IMR-90 (cell line): ENCODE data around the gene CCSER2. TPM values are rescaled to one million over a fixed set of nuclear protein-coding genes. Genes with fewer than 3 reads are reported as not detected.

Experiments used
- ATAC-seq: fragments of 200-7000 bp; cut with Tn5 transposase; 2 replicates; pipeline ENCODE4 v1.9.1; 2020; ENCODE audit warnings: low read depth, mild to moderate bottlenecking, moderate library complexity
- BruUV-seq: library from RNA; stranded (reverse); fragments of 400-500 nt; replicated peaks from 2 replicates; lab custom pipeline; 2021; lab: Mats Ljungman, UMichigan
- CTCF ChIA-PET: fragments of 300-600 bp; formaldehyde crosslinking; extraction: SDS; loops from one replicate; lab custom pipeline; 2021; ENCODE audit warnings: antibody characterized with exemption; lab: Yijun Ruan, JAX
- POLR2A ChIA-PET: fragments of 300-600 bp; sonication (Branson Sonifier 250); formaldehyde crosslinking; loops from one replicate; lab custom pipeline; 2022; ENCODE audit warnings: antibody characterized with exemption; ENCODE audit not compliant: unreplicated experiment; lab: Charles Lee
- DNase-seq: peaks from one replicate; pipeline ENCODE4 v3.0.0; 2013
- H2AFZ ChIP-seq: replicated peaks from 2 replicates; pipeline ENCODE3; 2013; ENCODE audit warnings: low read length, mild to moderate bottlenecking; ENCODE audit not compliant: poor library complexity
- H2AK5ac ChIP-seq: 2 replicates; pipeline ENCODE4 v1.6.1; 2013; ENCODE audit warnings: low read depth, low read length, inconsistent platforms
- H2AK9ac ChIP-seq: replicated peaks from 2 replicates; pipeline ENCODE3; 2013; ENCODE audit warnings: mild to moderate bottlenecking, low read depth, low read length, moderate library complexity; ENCODE audit not compliant: poor library complexity
- H2BK120ac ChIP-seq: 2 replicates; pipeline ENCODE4 v1.6.1; 2013; ENCODE audit warnings: low read depth, low read length, inconsistent platforms
- H2BK15ac ChIP-seq: 3 replicates; pipeline ENCODE4 v1.6.1; 2013; ENCODE audit warnings: low read depth, low read length, inconsistent platforms
- H2BK20ac ChIP-seq: 2 replicates; pipeline ENCODE4 v1.6.1; 2013; ENCODE audit warnings: low read depth, mild to moderate bottlenecking, inconsistent platforms, low read length, moderate library complexity
- H2BK5ac ChIP-seq: 2 replicates; pipeline ENCODE4 v1.6.1; 2013; ENCODE audit warnings: mild to moderate bottlenecking, low read depth, low read length, inconsistent platforms; ENCODE audit not compliant: poor library complexity, severe bottlenecking
- H3K14ac ChIP-seq: replicated peaks from 2 replicates; pipeline ENCODE4 v1.6.1; 2013; ENCODE audit warnings: low read depth, low read length, inconsistent platforms
- H3K18ac ChIP-seq: 2 replicates; pipeline ENCODE4 v1.6.1; 2013; ENCODE audit warnings: low read depth, low read length, control low read depth
- H3K23ac ChIP-seq: 2 replicates; pipeline ENCODE4 v1.6.1; 2013; ENCODE audit warnings: low read depth, low read length, inconsistent platforms
- H3K27ac ChIP-seq: 2 replicates; pipeline ENCODE4 v1.5.1; 2013; ENCODE audit warnings: mild to moderate bottlenecking, control low read depth, low read length; ENCODE audit not compliant: insufficient read depth
- H3K27me3 ChIP-seq: 2 replicates; pipeline ENCODE4 v1.6.1; 2013; ENCODE audit warnings: low read length; ENCODE audit not compliant: control insufficient read depth, insufficient read depth
- H3K36me3 ChIP-seq: 2 replicates; pipeline ENCODE4 v1.6.1; 2013; ENCODE audit warnings: low read length, mixed read lengths; ENCODE audit not compliant: control insufficient read depth, insufficient read depth
- H3K4ac ChIP-seq: 2 replicates; pipeline ENCODE4 v1.6.1; 2013; ENCODE audit warnings: low read depth, low read length, inconsistent platforms
- H3K4me1 ChIP-seq: 2 replicates; pipeline ENCODE4 v1.6.1; 2013; ENCODE audit warnings: low read length, mixed read lengths; ENCODE audit not compliant: control insufficient read depth, insufficient read depth
- H3K4me2 ChIP-seq: 2 replicates; pipeline ENCODE4 v1.6.1; 2013; ENCODE audit warnings: low read depth, mild to moderate bottlenecking, control low read depth, low read length, moderate library complexity
- H3K4me3 ChIP-seq: 2 replicates; pipeline ENCODE4 v1.5.1; 2013; ENCODE audit warnings: low read depth, mild to moderate bottlenecking, control low read depth, low read length, moderate library complexity; ENCODE audit not compliant: insufficient read depth
- H3K56ac ChIP-seq: 2 replicates; pipeline ENCODE4 v1.6.1; 2013; ENCODE audit warnings: low read length, inconsistent platforms; ENCODE audit not compliant: insufficient read depth; ENCODE audit errors: extremely low read depth
- H3K79me1 ChIP-seq, 2 experiments: 2 replicates each; pipeline ENCODE4 v1.6.1; 2013; ENCODE audit warnings: low read length in 2 of 2, inconsistent platforms in 1 of 2, low read depth in 1 of 2
- H3K9ac ChIP-seq: 2 replicates; pipeline ENCODE4 v1.6.1; 2013; ENCODE audit warnings: low read depth, low read length, control low read depth
- H3K9me1 ChIP-seq: 2 replicates; pipeline ENCODE4 v1.6.1; 2013; ENCODE audit warnings: low read length, inconsistent platforms; ENCODE audit not compliant: insufficient read depth
- H3K9me3 ChIP-seq: 2 replicates; pipeline ENCODE4 v1.6.1; 2013; ENCODE audit warnings: low read length; ENCODE audit not compliant: control insufficient read depth, insufficient read depth
- H4K20me1 ChIP-seq: 2 replicates; pipeline ENCODE4 v1.6.1; 2013; ENCODE audit warnings: low read length, inconsistent platforms; ENCODE audit not compliant: insufficient read depth
- H4K5ac ChIP-seq: 2 replicates; pipeline ENCODE4 v1.6.1; 2013; ENCODE audit warnings: mild to moderate bottlenecking, low read depth, low read length, control low read depth
- H4K8ac ChIP-seq, 2 experiments: 2 replicates each; pipeline ENCODE4 v1.6.1; 2013; ENCODE audit warnings: low read depth in 2 of 2, low read length in 2 of 2, control low read depth in 1 of 2, inconsistent platforms in 1 of 2
- H4K91ac ChIP-seq: 2 replicates; pipeline ENCODE4 v1.6.1; 2013; ENCODE audit warnings: low read depth, low read length, inconsistent platforms; ENCODE audit not compliant: insufficient read depth
- CEBPB ChIP-seq: IDR thresholded peaks from 2 replicates; pipeline ENCODE4 v1.6.1; 2012; ENCODE audit warnings: low read depth, low read length, improper control_type of control experiment
- CHD1 ChIP-seq: IDR thresholded peaks from 2 replicates; pipeline ENCODE4 v1.6.1; 2012; ENCODE audit warnings: low read depth, low read length, improper control_type of control experiment
- MAFK ChIP-seq: IDR thresholded peaks from 2 replicates; pipeline ENCODE4 v1.6.1; 2012; ENCODE audit warnings: low read depth, low read length, improper control_type of control experiment
- MAZ ChIP-seq: IDR thresholded peaks from 2 replicates; pipeline ENCODE4 v1.6.1; 2012; ENCODE audit warnings: low read depth, mild to moderate bottlenecking, low read length, improper control_type of control experiment, moderate library complexity, borderline replicate concordance
- MXI1 ChIP-seq: IDR thresholded peaks from 2 replicates; pipeline ENCODE4 v1.6.1; 2012; ENCODE audit warnings: low read depth, mild to moderate bottlenecking, low read length, moderate library complexity, borderline replicate concordance
- NFE2L2 ChIP-seq: fragments of 150-350 bp; IDR thresholded peaks from 2 replicates; pipeline ENCODE4 v1.6.1; 2016; ENCODE audit warnings: low read depth, mild to moderate bottlenecking, low read length
- POLR2A ChIP-seq: IDR thresholded peaks from 2 replicates; pipeline ENCODE4 v1.6.1; 2012; ENCODE audit warnings: mild to moderate bottlenecking, low read depth, low read length
- RCOR1 ChIP-seq: IDR thresholded peaks from 2 replicates; pipeline ENCODE4 v1.6.1; 2012; ENCODE audit warnings: mild to moderate bottlenecking, low read length, improper control_type of control experiment; ENCODE audit not compliant: insufficient replicate concordance
- SMC3 ChIP-seq: fragments of 150-350 bp; IDR thresholded peaks from 2 replicates; pipeline ENCODE4 v1.6.1; 2016; ENCODE audit warnings: low read depth, mild to moderate bottlenecking, antibody characterized with exemption, low read length, moderate library complexity
- WGBS, 2 experiments: methylation state at CpG; one replicate each; pipeline versions ENCODE4 v1.1.5 to v1.1.7; 2013; ENCODE audit warnings: missing lambda C conversion rate in 2 of 2; ENCODE audit not compliant: insufficient read length in 1 of 2; ENCODE audit errors: extremely low coverage in 2 of 2; 5-methylcytosine and 5-hydroxymethylcytosine counted together
- dilution Hi-C: fragments of 300-500 bp; cut with HindIII; formaldehyde crosslinking; loops from one replicate; pipeline ENCODE4 v1.14.3; 2018; ENCODE audit warnings: low sequenced_read_pairs; ENCODE audit not compliant: unreplicated experiment
- in situ Hi-C: fragments of 300-500 bp; cut with MboI; formaldehyde crosslinking; loops from 3 replicates; pipeline ENCODE4 v1.14.3; 2019; ENCODE audit warnings: low sequenced_read_pairs, inconsistent platforms, mixed read lengths
- intact Hi-C: fragments of 100-400 bp; cut with micrococcal nuclease; formaldehyde crosslinking; loops from 2 replicates; pipeline ENCODE4 v1.10.0; 2022
- polyA plus RNA-seq, 3 experiments: library from polyadenylated mRNA; depleted of rRNA; stranded (reverse); fragments of >200 nt; gene quantifications; 2 replicates each; pipeline ENCODE4 v1.2.3, GENCODE V29; 2012; ENCODE audit warnings: low replicate concordance in 1 of 3
- total RNA-seq: library from RNA; depleted of rRNA; stranded (reverse); fragments of >200 nt; gene quantifications from 2 replicates; pipeline ENCODE4 v1.2.3, GENCODE V29; 2012
- TF ChIP-seq, protein P1 (sequence below): fragments of 150-350 bp; IDR thresholded peaks from 2 replicates; pipeline ENCODE4 v1.6.1; 2016; ENCODE audit warnings: low read depth, mild to moderate bottlenecking, low read length, moderate library complexity, borderline replicate concordance
- TF ChIP-seq, protein P2 (sequence below): conservative IDR thresholded peaks from 2 replicates; pipeline ENCODE4 v1.5.1; 2012; ENCODE audit warnings: mild to moderate bottlenecking, low read depth, low read length, improper control_type of control experiment
- TF ChIP-seq, protein P3 (sequence below): fragments of 150-350 bp; IDR thresholded peaks from 2 replicates; pipeline ENCODE4 v1.6.1; 2017; ENCODE audit warnings: mild to moderate bottlenecking, antibody characterized with exemption, low read length, low read depth

The CCSER2 gene
- total and polyA plus RNA-seq, 2 of the 4 experiments (the other 2 are of a cell fraction) = 20.4 to 31.7 TPM

- Histone ChIP-seq H2BK5ac (no peak overlapping the region), H2AFZ (no peak overlapping the region), H2BK20ac (no peak overlapping the region), H3K56ac (no peak overlapping the region), H3K9ac (no peak overlapping the region), H4K91ac (no peak overlapping the region), H3K23ac (no peak overlapping the region), H3K79me1 (no peaks in the 10 kb centered on the region), H3K18ac (no peak overlapping the region), H3K27ac (no peak overlapping the region), H3K14ac (no peak overlapping the region), H3K4me1 (no peaks in the 10 kb centered on the region), H2BK15ac (no peak overlapping the region), H3K36me3 (no peaks in the 10 kb centered on the region; the same call in 1 of the 2 replicates), H4K8ac (no peak overlapping the region), H2BK120ac (no peak overlapping the region), H3K9me1 (no peaks in the 10 kb centered on the region), H3K9me3 (peaks cover 7% of the 10 kb centered on the region), H4K5ac (no peak overlapping the region), H2AK5ac (no peak overlapping the region), H3K27me3 (no peaks in the 10 kb centered on the region), H4K20me1 (no peaks in the 10 kb centered on the region), H3K4me3 (no peak overlapping the region), H2AK9ac (no peak overlapping the region), H3K4me2 (no peak overlapping the region), H3K4ac (no peak overlapping the region)
- CTCF ChIA-PET = interaction anchor here (0.6 to 1.0 kb wide), 4 partner anchors 10 to 375 kb away, joined by 3 to 4 read pairs (median 3); no protein-coding TSS in a partner anchor
- TF ChIP-seq CHD1 (no peak), SMC3 (no peak), RCOR1 (no peak), MAFK (no peak), MXI1 (no peak), POLR2A (no peak), MAZ (no peak), CEBPB (no peak), NFE2L2 (no peak)
- TF ChIP-seq, protein P1, sequence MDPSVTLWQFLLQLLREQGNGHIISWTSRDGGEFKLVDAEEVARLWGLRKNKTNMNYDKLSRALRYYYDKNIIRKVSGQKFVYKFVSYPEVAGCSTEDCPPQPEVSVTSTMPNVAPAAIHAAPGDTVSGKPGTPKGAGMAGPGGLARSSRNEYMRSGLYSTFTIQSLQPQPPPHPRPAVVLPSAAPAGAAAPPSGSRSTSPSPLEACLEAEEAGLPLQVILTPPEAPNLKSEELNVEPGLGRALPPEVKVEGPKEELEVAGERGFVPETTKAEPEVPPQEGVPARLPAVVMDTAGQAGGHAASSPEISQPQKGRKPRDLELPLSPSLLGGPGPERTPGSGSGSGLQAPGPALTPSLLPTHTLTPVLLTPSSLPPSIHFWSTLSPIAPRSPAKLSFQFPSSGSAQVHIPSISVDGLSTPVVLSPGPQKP = no peak
- TF ChIP-seq, protein P2, sequence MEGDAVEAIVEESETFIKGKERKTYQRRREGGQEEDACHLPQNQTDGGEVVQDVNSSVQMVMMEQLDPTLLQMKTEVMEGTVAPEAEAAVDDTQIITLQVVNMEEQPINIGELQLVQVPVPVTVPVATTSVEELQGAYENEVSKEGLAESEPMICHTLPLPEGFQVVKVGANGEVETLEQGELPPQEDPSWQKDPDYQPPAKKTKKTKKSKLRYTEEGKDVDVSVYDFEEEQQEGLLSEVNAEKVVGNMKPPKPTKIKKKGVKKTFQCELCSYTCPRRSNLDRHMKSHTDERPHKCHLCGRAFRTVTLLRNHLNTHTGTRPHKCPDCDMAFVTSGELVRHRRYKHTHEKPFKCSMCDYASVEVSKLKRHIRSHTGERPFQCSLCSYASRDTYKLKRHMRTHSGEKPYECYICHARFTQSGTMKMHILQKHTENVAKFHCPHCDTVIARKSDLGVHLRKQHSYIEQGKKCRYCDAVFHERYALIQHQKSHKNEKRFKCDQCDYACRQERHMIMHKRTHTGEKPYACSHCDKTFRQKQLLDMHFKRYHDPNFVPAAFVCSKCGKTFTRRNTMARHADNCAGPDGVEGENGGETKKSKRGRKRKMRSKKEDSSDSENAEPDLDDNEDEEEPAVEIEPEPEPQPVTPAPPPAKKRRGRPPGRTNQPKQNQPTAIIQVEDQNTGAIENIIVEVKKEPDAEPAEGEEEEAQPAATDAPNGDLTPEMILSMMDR = no peak
- TF ChIP-seq, protein P3, sequence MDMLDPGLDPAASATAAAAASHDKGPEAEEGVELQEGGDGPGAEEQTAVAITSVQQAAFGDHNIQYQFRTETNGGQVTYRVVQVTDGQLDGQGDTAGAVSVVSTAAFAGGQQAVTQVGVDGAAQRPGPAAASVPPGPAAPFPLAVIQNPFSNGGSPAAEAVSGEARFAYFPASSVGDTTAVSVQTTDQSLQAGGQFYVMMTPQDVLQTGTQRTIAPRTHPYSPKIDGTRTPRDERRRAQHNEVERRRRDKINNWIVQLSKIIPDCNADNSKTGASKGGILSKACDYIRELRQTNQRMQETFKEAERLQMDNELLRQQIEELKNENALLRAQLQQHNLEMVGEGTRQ = no peak
- DNase-seq (no peak), ATAC-seq (peak; percentile 11)
- in situ Hi-C loops (no loop called here), intact Hi-C loops (loop anchor here (5.0 kb wide), 1 partner anchor 91 kb away; no protein-coding TSS in a partner anchor), dilution Hi-C loops (no loop called here)
- BruUV-seq = no TSS peak
- WGBS, 2 experiments = 0% methylated on average over 2 of the region's 5 CpGs; no CpG with 5 or more reads in 1 of the 2 experiments
- POLR2A ChIA-PET = no interaction called here
These were observed 195.1 kb downstream of the CCSER2 start for GRCh38 chr10:84523526-84523925.
